ENCODE data around the gene BCL7A. TPM values are rescaled to one million over a fixed set of nuclear protein-coding genes. Genes with fewer than 3 reads are reported as not detected.

Gene BCL7A
- total and polyA plus RNA-seq, 9 of the 15 experiments (the other 6 are each of a cell fraction or from before 2014, with no cell fraction given), result 0.25 to 21.9 (median 14.9) TPM

DNA sequence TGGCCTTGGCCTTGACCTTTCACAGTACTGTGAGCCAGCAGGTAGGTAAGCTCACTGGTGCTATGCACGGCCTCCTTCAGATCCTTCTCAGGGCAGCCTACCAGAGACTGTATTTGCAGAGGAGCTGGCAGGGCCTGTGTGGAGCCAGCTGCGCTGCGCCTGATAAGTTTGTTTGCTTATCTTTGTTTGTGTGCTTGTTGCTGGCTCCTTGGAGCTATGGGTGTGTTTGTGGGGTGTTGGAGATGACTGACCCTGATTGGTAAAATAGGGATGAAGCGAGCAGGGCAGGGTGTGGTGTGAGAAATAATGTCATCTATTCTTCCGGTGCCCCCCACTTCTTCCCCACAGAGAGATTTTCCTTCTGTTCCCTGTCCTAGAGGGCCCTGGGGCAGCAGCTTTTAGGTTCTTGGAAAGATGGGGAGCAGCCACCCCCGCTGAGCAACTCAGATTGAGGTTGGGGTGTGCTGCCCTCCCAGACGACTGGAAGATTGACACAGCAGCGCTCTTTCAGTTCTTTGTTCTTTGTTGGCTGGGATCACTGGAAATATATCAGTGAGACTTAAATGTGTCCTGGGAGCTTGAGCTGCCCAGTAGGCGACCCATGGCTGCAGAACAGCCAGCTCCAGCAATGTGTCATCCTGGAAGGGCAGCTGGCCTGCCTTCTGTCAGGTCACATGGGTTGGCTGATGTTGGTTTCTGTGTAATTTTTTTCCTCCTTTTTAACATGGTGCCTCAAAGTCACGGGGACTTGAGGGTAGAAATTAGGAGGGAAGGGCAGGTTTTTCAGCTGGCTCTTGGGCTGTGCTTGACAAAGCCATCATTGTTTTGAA is 76.5 kb downstream of the BCL7A start (continued):
- TF ChIP-seq PKNOX1 (IDR thresholded peaks at IDR 0.05), result peak; percentile 88
- 0 out of 2 replicates have a peak, but pooled peaks have one; percentile 54 for TF ChIP-seq ELF4 (CRISPR knock-in tag; IDR thresholded peaks at IDR 0.05)
- TF ChIP-seq, protein P1, sequence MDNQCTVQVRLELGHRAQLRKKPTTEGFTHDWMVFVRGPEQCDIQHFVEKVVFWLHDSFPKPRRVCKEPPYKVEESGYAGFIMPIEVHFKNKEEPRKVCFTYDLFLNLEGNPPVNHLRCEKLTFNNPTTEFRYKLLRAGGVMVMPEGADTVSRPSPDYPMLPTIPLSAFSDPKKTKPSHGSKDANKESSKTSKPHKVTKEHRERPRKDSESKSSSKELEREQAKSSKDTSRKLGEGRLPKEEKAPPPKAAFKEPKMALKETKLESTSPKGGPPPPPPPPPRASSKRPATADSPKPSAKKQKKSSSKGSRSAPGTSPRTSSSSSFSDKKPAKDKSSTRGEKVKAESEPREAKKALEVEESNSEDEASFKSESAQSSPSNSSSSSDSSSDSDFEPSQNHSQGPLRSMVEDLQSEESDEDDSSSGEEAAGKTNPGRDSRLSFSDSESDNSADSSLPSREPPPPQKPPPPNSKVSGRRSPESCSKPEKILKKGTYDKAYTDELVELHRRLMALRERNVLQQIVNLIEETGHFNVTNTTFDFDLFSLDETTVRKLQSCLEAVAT (IDR thresholded peaks at IDR 0.05), result 0 out of 4 replicates have a peak, but pooled peaks of 1 of the 2 experiments have one; percentile 28
- peak; percentile 76; the same call in 1 of the 2 replicates for TF ChIP-seq ZNF197 (CRISPR knock-in tag; IDR thresholded peaks at IDR 0.05; ENCODE audit: low read depth)
- peak; percentile 40; the same call in 1 of the 2 replicates for TF ChIP-seq STAT6 (CRISPR knock-in tag; IDR thresholded peaks at IDR 0.05)
- peak; percentile 75 for TF ChIP-seq RFX1 (IDR thresholded peaks at IDR 0.05)
- TF ChIP-seq GATA2 (CRISPR knock-in tag; IDR thresholded peaks at IDR 0.05), result peak; percentile 99
- TF ChIP-seq MXI1 (IDR thresholded peaks at IDR 0.05; ENCODE audit: low read depth, low read length), result peak; percentile 84
- TF ChIP-seq SMARCE1 (IDR thresholded peaks at IDR 0.05), result peak; percentile 98
- TF ChIP-seq FOXJ3 (CRISPR knock-in tag; IDR thresholded peaks at IDR 0.05), result peak; percentile 95
- TF ChIP-seq RHOXF2B (CRISPR knock-in tag; conservative IDR thresholded peaks at IDR 0.05), result 0 out of 2 replicates have a peak, but pooled peaks have one; percentile 27
- peak; percentile 57 for TF ChIP-seq GABPA (tag; conservative IDR thresholded peaks at IDR 0.05; ENCODE audit: low read depth)
- TF ChIP-seq ZBTB8A (IDR thresholded peaks at IDR 0.05; ENCODE audit: partially characterized antibody), result no peak
